Fibroblast of lung (primary cell): ENCODE results near the gene CHST11. TPM values are rescaled to one million over a fixed set of nuclear protein-coding genes. Genes with fewer than 3 reads are reported as not detected.
"Not testable (repeated sequence)": the region's sequence is repeated elsewhere in the genome, so short reads cannot be mapped to it uniquely, and the experiment has no call there.

ENCODE experiments used
- DNase-seq, 2 donors: peaks; one replicate each; pipeline versions ENCODE4 v3.0.0 to v3.0.0-alpha.2; 2010; ENCODE audit warnings: low read depth in 2 of 2
- H2AFZ ChIP-seq: 2 replicates; pipeline ENCODE4 v1.5.1; 2012; ENCODE audit warnings: low read length, control low read depth, inconsistent platforms
- H3K27ac ChIP-seq: 2 replicates; pipeline ENCODE4 v1.5.1; 2011; ENCODE audit warnings: low read length, control low read depth; ENCODE audit not compliant: insufficient read depth
- H3K27me3 ChIP-seq: 2 replicates; pipeline ENCODE4 v1.5.1; 2011; ENCODE audit warnings: mild to moderate bottlenecking, low read length; ENCODE audit not compliant: control insufficient read depth, insufficient read depth
- H3K36me3 ChIP-seq: 2 replicates; pipeline ENCODE4 v1.5.1; 2011; ENCODE audit warnings: low read length; ENCODE audit not compliant: control insufficient read depth, insufficient read depth
- H3K4me1 ChIP-seq: 2 replicates; pipeline ENCODE4 v1.5.1; 2011; ENCODE audit warnings: low read length; ENCODE audit not compliant: control insufficient read depth, insufficient read depth; ENCODE audit errors: extremely low read depth
- H3K4me2 ChIP-seq: 2 replicates; pipeline ENCODE4 v1.5.1; 2011; ENCODE audit warnings: low read length, control low read depth; ENCODE audit not compliant: insufficient read depth; ENCODE audit errors: extremely low read depth
- H3K4me3 ChIP-seq, 4 experiments: fragments of 200-600 bp in 1 of 4; sonication (generic) in 1 of 4; replicated peaks in 1 of 4; 2 replicates each; pipeline ENCODE4 v1.5.1; 2011 to 2016; ENCODE audit warnings: low read length in 4 of 4, low read depth in 3 of 4, mild to moderate bottlenecking in 3 of 4, control low read depth in 2 of 4, inconsistent platforms in 1 of 4, mixed read lengths in 1 of 4; ENCODE audit not compliant: insufficient read depth in 1 of 4; ENCODE audit errors: control extremely low read depth in 1 of 4
- H3K79me2 ChIP-seq: 2 replicates; pipeline ENCODE4 v1.5.1; 2012; ENCODE audit warnings: mild to moderate bottlenecking, low read length, inconsistent platforms; ENCODE audit not compliant: control insufficient read depth, insufficient read depth
- H3K9ac ChIP-seq: 2 replicates; pipeline ENCODE4 v1.5.1; 2011; ENCODE audit warnings: mild to moderate bottlenecking, low read length, control low read depth; ENCODE audit not compliant: insufficient read depth
- H3K9me3 ChIP-seq: 2 replicates; pipeline ENCODE4 v1.5.1; 2012; ENCODE audit warnings: low read depth, low read length; ENCODE audit not compliant: control insufficient read depth, insufficient read depth
- H4K20me1 ChIP-seq: 2 replicates; pipeline ENCODE4 v1.5.1; 2011; ENCODE audit warnings: low read length; ENCODE audit not compliant: control insufficient read depth, insufficient read depth; ENCODE audit errors: extremely low read depth
- CTCF ChIP-seq, 2 donors: IDR thresholded peaks in 1 of 2; conservative IDR thresholded peaks in 1 of 2; 1 replicate in 1 of 2; 2 replicates in 1 of 2; pipeline ENCODE4 v1.5.1; 2011 to 2012; ENCODE audit warnings: low read length in 2 of 2, control low read depth in 1 of 2, inconsistent platforms in 1 of 2, low read depth in 1 of 2, mild to moderate bottlenecking in 1 of 2
- EZH2 ChIP-seq: IDR thresholded peaks from 2 replicates; pipeline ENCODE4 v1.5.1; 2012; ENCODE audit warnings: low read length, control low read depth, mild to moderate bottlenecking; ENCODE audit errors: missing control alignments
- polyA plus RNA-seq, 2 donors: library from polyadenylated mRNA; depleted of rRNA in 1 of 2; stranded (reverse) in 1 of 2; unstranded in 1 of 2; fragments of >200 nt; gene quantifications; 2 replicates each; pipeline ENCODE4 v1.2.1, GENCODE V29; 2011 to 2012; ENCODE audit warnings: missing spikeins in 1 of 2
- total RNA-seq: library from RNA; depleted of rRNA; stranded (reverse); fragments of >200 nt; gene quantifications from 2 replicates; pipeline ENCODE4 v1.2.1, GENCODE V29; 2014

Gene CHST11
- total and polyA plus RNA-seq, 2 donors (not counting 1 experiment from before 2014, with no cell fraction given), result 3.5 to 9.1 TPM

- Histone ChIP-seq H3K4me1 (no peaks in the 10 kb centered on the region), H2AFZ (no peak overlapping the region), H3K79me2 (no peaks in the 10 kb centered on the region)
Observed at GRCh38 chr12:104526751-104527150, 70.0 kb downstream of the CHST11 start.

GRCh38 chr12:104527653-104528052 is 70.9 kb downstream of the CHST11 start:
- not testable (repeated sequence) for H2AFZ ChIP-seq, H3K4me2 ChIP-seq, H3K9me3 ChIP-seq, H3K36me3 ChIP-seq, H3K4me1 ChIP-seq, H3K9ac ChIP-seq, H3K27ac ChIP-seq, H4K20me1 ChIP-seq, H3K4me3 ChIP-seq, H3K79me2 ChIP-seq, H3K27me3 ChIP-seq, DNase-seq

More at GRCh38 chr12:104526751-104527150, 70.0 kb downstream of the CHST11 start:
- Histone ChIP-seq H3K4me2 (no peak overlapping the region), H3K4me3 (no peak overlapping the region), H3K36me3 (no peaks in the 10 kb centered on the region), H3K9me3 (no peaks in the 10 kb centered on the region), H3K9ac (no peak overlapping the region), H4K20me1 (no peaks in the 10 kb centered on the region), H3K27ac (no peak overlapping the region), H3K27me3 (no peaks in the 10 kb centered on the region)
- no peak for DNase-seq
- TF ChIP-seq EZH2, result no peak
- TF ChIP-seq CTCF (conservative IDR thresholded peaks at IDR 0.05 in 1 of 2, IDR thresholded peaks at IDR 0.05 in 1 of 2; ENCODE audit: low read depth in 1 of 2, low read length in 2 of 2), result no peak

GRCh38 chr12:104529130-104529874 is 72.6 kb downstream of the CHST11 start:
- Histone ChIP-seq H3K9me3 (no peaks in the 10 kb centered on the region), H3K27ac (no peak overlapping the region), H4K20me1 (no peaks in the 10 kb centered on the region), H3K4me2 (no peak overlapping the region), H2AFZ (no peak overlapping the region), H3K9ac (no peak overlapping the region), H3K27me3 (no peaks in the 10 kb centered on the region), H3K4me1 (no peaks in the 10 kb centered on the region), H3K79me2 (no peaks in the 10 kb centered on the region), H3K4me3 (no peak overlapping the region), H3K36me3 (no peaks in the 10 kb centered on the region)
- no peak for TF ChIP-seq CTCF (conservative IDR thresholded peaks at IDR 0.05 in 1 of 2, IDR thresholded peaks at IDR 0.05 in 1 of 2; ENCODE audit: low read depth in 1 of 2, low read length in 2 of 2)
- no peak for TF ChIP-seq EZH2
- no peak for DNase-seq
